GM23338 (cell line): Measurements from ENCODE around the gene PRUNE2.

Experiments
- CREB1 ChIP-seq: fragments of 250-450 bp; sonication (Bioruptor Pico); IDR thresholded peaks from 2 replicates; pipeline ENCODE4 v1.5.0; 2020; ENCODE audit warnings: low read depth, mild to moderate bottlenecking, moderate library complexity
- EZH2 ChIP-seq: fragments of 200-600 bp; sonication (generic); IDR thresholded peaks from one replicate; pipeline ENCODE4 v1.8.0; 2017; ENCODE audit warnings: antibody characterized with exemption, mild to moderate bottlenecking, low read depth; ENCODE audit not compliant: unreplicated experiment
- EZH2phosphoT487 ChIP-seq: fragments of 200-600 bp; sonication (generic); IDR thresholded peaks from one replicate; pipeline ENCODE4 v1.8.1; 2018; ENCODE audit warnings: antibody characterized with exemption; ENCODE audit not compliant: unreplicated experiment
- POLR2AphosphoS5 ChIP-seq: IDR thresholded peaks from 2 replicates; pipeline ENCODE4 v1.6.1; 2016; ENCODE audit warnings: antibody characterized with exemption, low read depth
- REST ChIP-seq: IDR thresholded peaks from one replicate; pipeline ENCODE4 v1.6.1; 2018; ENCODE audit warnings: antibody characterized with exemption; ENCODE audit not compliant: unreplicated experiment
- TF ChIP-seq, protein P1 (sequence below), 2 experiments: fragments of 200-600 bp in 1 of 2; sonication (generic) in 1 of 2; conservative IDR thresholded peaks; 2 replicates each; pipeline versions ENCODE4 v1.5.1 to v1.6.1; 2016 to 2017; ENCODE audit warnings: antibody characterized with exemption in 2 of 2, low read depth in 2 of 2, mild to moderate bottlenecking in 2 of 2, moderate library complexity in 1 of 2

GRCh38 chr9:76600007-76600615 is 305.8 kb downstream of the PRUNE2 start:
- TF ChIP-seq, protein P1, sequence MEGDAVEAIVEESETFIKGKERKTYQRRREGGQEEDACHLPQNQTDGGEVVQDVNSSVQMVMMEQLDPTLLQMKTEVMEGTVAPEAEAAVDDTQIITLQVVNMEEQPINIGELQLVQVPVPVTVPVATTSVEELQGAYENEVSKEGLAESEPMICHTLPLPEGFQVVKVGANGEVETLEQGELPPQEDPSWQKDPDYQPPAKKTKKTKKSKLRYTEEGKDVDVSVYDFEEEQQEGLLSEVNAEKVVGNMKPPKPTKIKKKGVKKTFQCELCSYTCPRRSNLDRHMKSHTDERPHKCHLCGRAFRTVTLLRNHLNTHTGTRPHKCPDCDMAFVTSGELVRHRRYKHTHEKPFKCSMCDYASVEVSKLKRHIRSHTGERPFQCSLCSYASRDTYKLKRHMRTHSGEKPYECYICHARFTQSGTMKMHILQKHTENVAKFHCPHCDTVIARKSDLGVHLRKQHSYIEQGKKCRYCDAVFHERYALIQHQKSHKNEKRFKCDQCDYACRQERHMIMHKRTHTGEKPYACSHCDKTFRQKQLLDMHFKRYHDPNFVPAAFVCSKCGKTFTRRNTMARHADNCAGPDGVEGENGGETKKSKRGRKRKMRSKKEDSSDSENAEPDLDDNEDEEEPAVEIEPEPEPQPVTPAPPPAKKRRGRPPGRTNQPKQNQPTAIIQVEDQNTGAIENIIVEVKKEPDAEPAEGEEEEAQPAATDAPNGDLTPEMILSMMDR (conservative IDR thresholded peaks at IDR 0.05; ENCODE audit: low read depth in 2 of 2) = no peak
- TF ChIP-seq POLR2AphosphoS5 (no peak), EZH2phosphoT487 (no peak), REST (no peak), CREB1 (no peak), EZH2 (no peak)
